ENCODE data around the gene ZMYND10. TPM values are rescaled to one million over a fixed set of nuclear protein-coding genes. Genes with fewer than 3 reads are reported as not detected.

Gene ZMYND10
- total RNA-seq, 2 experiments from 2014 or later = 1.7 to 2.8 TPM

- Histone ChIP-seq H3K9me2 (ENCODE audit: insufficient read depth, low read length) (no peaks in the 10 kb centered on the region), H2AFZ (ENCODE audit: low read length) (no peak overlapping the region), H3K27ac (ENCODE audit: low read depth, low read length, poor library complexity, severe bottlenecking) (no peak overlapping the region), H3K36me3 (ENCODE audit: insufficient read depth, low read length) (0 out of 2 replicates have a peak, but pooled peaks cover 6% of the 10 kb centered on the region), H4K20me1 (ENCODE audit: insufficient read depth, low read length) (no peaks in the 10 kb centered on the region), H3K4me1 (ENCODE audit: insufficient read depth, low read length, poor library complexity, severe bottlenecking) (peaks cover 47% of the 10 kb centered on the region), H3K4me3 (ENCODE audit: low read depth, low read length, poor library complexity, severe bottlenecking) (no peak overlapping the region), H3K79me2 (ENCODE audit: insufficient read depth, low read depth, low read length) (no peaks in the 10 kb centered on the region), H3K4me2 (ENCODE audit: low read length) (peak overlapping the region; percentile 46; the same call in 1 of the 2 replicates), H3K9me3 (ENCODE audit: low read length) (no peaks in the 10 kb centered on the region)
- intact Hi-C loops (cut with micrococcal nuclease; ENCODE audit: unreplicated experiment) = no loop called here
- CTCF ChIA-PET (ENCODE audit: unreplicated experiment) = interaction anchor here (1.1 kb wide), 1 partner anchor 16 kb away, joined by 3 read pairs; no protein-coding TSS in a partner anchor
- POLR2A ChIA-PET = interaction anchor here (1.6 kb wide), 2 partner anchors 11 to 18 kb away, joined by 4 to 8 read pairs; partner anchors contain the start of genes HYAL3, NAA80 and TUSC2
- BruUV-seq (replicated peaks) = no TSS peak
- TF ChIP-seq CTCF (conservative IDR thresholded peaks at IDR 0.05; ENCODE audit: low read length) (no peak), EZH2phosphoT487 (IDR thresholded peaks at IDR 0.05; ENCODE audit: borderline replicate concordance, low read depth, low read length) (no peak)
- no peak for DNase-seq (ENCODE audit: low spot score)
Observed at GRCh38 chr3:50317300-50317699, 28.2 kb downstream of the ZMYND10 start.

- BruUV-seq (replicated peaks) = no TSS peak
- no peak overlapping the region for H3K4me3 ChIP-seq (ENCODE audit: low read depth, low read length, poor library complexity, severe bottlenecking)
- intact Hi-C loops (cut with micrococcal nuclease; ENCODE audit: unreplicated experiment) = no loop called here
- no peak overlapping the region for H2AFZ ChIP-seq (ENCODE audit: low read length)
- H3K9me3 ChIP-seq (ENCODE audit: low read length) = no peaks in the 10 kb centered on the region
- H3K79me2 ChIP-seq (ENCODE audit: insufficient read depth, low read depth, low read length) = no peaks in the 10 kb centered on the region
- ChIA-PET POLR2A (interaction anchor here (1.6 kb wide), 2 partner anchors 11 to 17 kb away, joined by 4 to 8 read pairs; partner anchors contain the start of genes HYAL3, NAA80 and TUSC2), CTCF (ENCODE audit: unreplicated experiment) (no interaction called here)
- no peaks in the 10 kb centered on the region for H4K20me1 ChIP-seq (ENCODE audit: insufficient read depth, low read length)
- H3K27ac ChIP-seq (ENCODE audit: low read depth, low read length, poor library complexity, severe bottlenecking) = no peak overlapping the region
- peaks cover 42% of the 10 kb centered on the region for H3K4me1 ChIP-seq (ENCODE audit: insufficient read depth, low read length, poor library complexity, severe bottlenecking)
- 0 out of 2 replicates have a peak, but pooled peaks cover 6% of the 10 kb centered on the region for H3K36me3 ChIP-seq (ENCODE audit: insufficient read depth, low read length)
- no peak for TF ChIP-seq EZH2phosphoT487 (IDR thresholded peaks at IDR 0.05; ENCODE audit: borderline replicate concordance, low read depth, low read length)
- no peak for TF ChIP-seq CTCF (conservative IDR thresholded peaks at IDR 0.05; ENCODE audit: low read length)
- H3K4me2 ChIP-seq (ENCODE audit: low read length) = peak overlapping the region; percentile 6; the same call in 1 of the 2 replicates
- H3K9me2 ChIP-seq (ENCODE audit: insufficient read depth, low read length) = no peaks in the 10 kb centered on the region
- peak; percentile 42 for DNase-seq (ENCODE audit: low spot score)
Observed at GRCh38 chr3:50316657-50317242, 28.8 kb downstream of the ZMYND10 start.

GRCh38 chr3:50314816-50315215, 30.7 kb downstream of the ZMYND10 start:
- Histone ChIP-seq H2AFZ (ENCODE audit: low read length) (no peak overlapping the region), H3K27ac (ENCODE audit: low read depth, low read length, poor library complexity, severe bottlenecking) (no peak overlapping the region), H3K4me1 (ENCODE audit: insufficient read depth, low read length, poor library complexity, severe bottlenecking) (peaks cover 32% of the 10 kb centered on the region), H3K36me3 (ENCODE audit: insufficient read depth, low read length) (0 out of 2 replicates have a peak, but pooled peaks cover 6% of the 10 kb centered on the region), H3K79me2 (ENCODE audit: insufficient read depth, low read depth, low read length) (no peaks in the 10 kb centered on the region), H3K4me2 (ENCODE audit: low read length) (no peak overlapping the region), H4K20me1 (ENCODE audit: insufficient read depth, low read length) (no peaks in the 10 kb centered on the region), H3K9me3 (ENCODE audit: low read length) (no peaks in the 10 kb centered on the region; the same call in 1 of the 2 replicates), H3K4me3 (ENCODE audit: low read depth, low read length, poor library complexity, severe bottlenecking) (no peak overlapping the region), H3K9me2 (ENCODE audit: insufficient read depth, low read length) (no peaks in the 10 kb centered on the region)
- no peak for DNase-seq (ENCODE audit: low spot score)
- BruUV-seq (replicated peaks) = no TSS peak
- TF ChIP-seq CTCF (conservative IDR thresholded peaks at IDR 0.05; ENCODE audit: low read length) = no peak
- no peak for TF ChIP-seq EZH2phosphoT487 (IDR thresholded peaks at IDR 0.05; ENCODE audit: borderline replicate concordance, low read depth, low read length)
- POLR2A ChIA-PET = interaction anchor here (0.6 kb wide), 1 partner anchor 243 kb away, joined by 7 read pairs; no protein-coding TSS in a partner anchor
- CTCF ChIA-PET (ENCODE audit: unreplicated experiment) = interaction anchor here (0.6 to 0.7 kb wide), 3 partner anchors 18 to 39 kb away, joined by 3 to 6 read pairs (median 3); no protein-coding TSS in a partner anchor
- intact Hi-C loops (cut with micrococcal nuclease; ENCODE audit: unreplicated experiment) = no loop called here

Data from OCI-LY7 (cell line).